ENCODE results near the gene FXN. TPM values are rescaled to one million over a fixed set of nuclear protein-coding genes. Genes with fewer than 3 reads are reported as not detected.
"Not testable (repeated sequence)": the region's sequence is repeated elsewhere in the genome, so short reads cannot be mapped to it uniquely, and the experiment has no call there.

Gene FXN
- total RNA-seq (1 to 10 TPM; 5.0 to 8.0 TPM), polyA plus RNA-seq (ENCODE audit: insufficient read length in 2 of 2) (10 to 100 TPM; 17.6 to 18.1 TPM)
- long read RNA-seq, donor 1, full-length matches to known transcripts = 12 of 12 reads
- long read RNA-seq, donor 1, partial matches to known transcripts = 0 of 12 reads
- long read RNA-seq, donor 1, other reads (novel, unspliced or antisense) = 0 of 12 reads
- long read RNA-seq, donor 2, full-length matches to known transcripts = 4 of 4 reads
- long read RNA-seq, donor 2, partial matches to known transcripts = 0 of 4 reads
- long read RNA-seq, donor 2, other reads (novel, unspliced or antisense) = 0 of 4 reads
- long read RNA-seq, donor 3, full-length matches to known transcripts = 5 of 5 reads
- long read RNA-seq, donor 3, partial matches to known transcripts = 0 of 5 reads
- long read RNA-seq, donor 3, other reads (novel, unspliced or antisense) = 0 of 5 reads
- long read RNA-seq, donor 4, full-length matches to known transcripts = 10 of 10 reads
- long read RNA-seq, donor 4, partial matches to known transcripts = 0 of 10 reads
- long read RNA-seq, donor 4, other reads (novel, unspliced or antisense) = 0 of 10 reads

- no peaks in the 10 kb centered on the region for H3K36me3 ChIP-seq (ENCODE audit: control insufficient read depth, insufficient read depth, low read length)
- peaks cover 17% of the 10 kb centered on the region for H3K4me1 ChIP-seq (ENCODE audit: control insufficient read depth, insufficient read depth, low read length)
- peak within 1 kb of the TSS; percentile 57 for H3K27ac ChIP-seq (ENCODE audit: low read depth, low read length)
- peak within 1 kb of the TSS; percentile 58 for H3K4me3 ChIP-seq (ENCODE audit: low read depth, low read length)
- WGBS (ENCODE audit: insufficient coverage) = under 1% methylated on average over 67 of the region's 75 CpGs
- H3K9me3 ChIP-seq (ENCODE audit: control insufficient read depth, insufficient read depth, low read length) = no peaks in the 10 kb centered on the region
- H3K27me3 ChIP-seq (ENCODE audit: control insufficient read depth, insufficient read depth, low read length) = no peaks in the 10 kb centered on the region
- DNase-seq (ENCODE audit: low read depth in 4 of 6, low spot score in 6 of 6) = peak; percentile 57 to 91 (median 66)
These were observed at the start of gene FXN for GRCh38 chr9:69035438-69036308. Gene FXN (plus strand): TSS chr9:69035752. CDS start chr9:69035783, 31 bp downstream.

GRCh38 chr9:68986949-68987348 lies 48.6 kb upstream of the FXN start:
- H3K27me3 ChIP-seq (ENCODE audit: control insufficient read depth, insufficient read depth, low read length); DNase-seq (ENCODE audit: low read depth in 4 of 6, low spot score in 6 of 6); H3K9me3 ChIP-seq (ENCODE audit: control insufficient read depth, insufficient read depth, low read length); H3K36me3 ChIP-seq (ENCODE audit: control insufficient read depth, insufficient read depth, low read length); H3K27ac ChIP-seq (ENCODE audit: low read depth, low read length); H3K4me1 ChIP-seq (ENCODE audit: control insufficient read depth, insufficient read depth, low read length); H3K4me3 ChIP-seq (ENCODE audit: low read depth, low read length): not testable (repeated sequence)
- WGBS (ENCODE audit: insufficient coverage) = 94% methylated on average over 6 of the region's 7 CpGs

- Histone ChIP-seq H3K4me3 (ENCODE audit: low read depth, low read length) (no peak overlapping the region), H3K9me3 (ENCODE audit: control insufficient read depth, insufficient read depth, low read length) (no peaks in the 10 kb centered on the region), H3K36me3 (ENCODE audit: control insufficient read depth, insufficient read depth, low read length) (no peaks in the 10 kb centered on the region), H3K27ac (ENCODE audit: low read depth, low read length) (no peak overlapping the region), H3K27me3 (ENCODE audit: control insufficient read depth, insufficient read depth, low read length) (no peaks in the 10 kb centered on the region), H3K4me1 (ENCODE audit: control insufficient read depth, insufficient read depth, low read length) (no peaks in the 10 kb centered on the region)
- WGBS (ENCODE audit: insufficient coverage) = 71% methylated on average over 6 of the region's 9 CpGs
- no peak for DNase-seq (ENCODE audit: low read depth in 4 of 6, low spot score in 6 of 6)
These were observed 44.1 kb upstream of the FXN start for GRCh38 chr9:68991457-68991856.

- WGBS (ENCODE audit: insufficient coverage) = no CpG with 5 or more reads among the region's 3 CpGs
- Histone ChIP-seq H3K36me3 (ENCODE audit: control insufficient read depth, insufficient read depth, low read length) (no peaks in the 10 kb centered on the region), H3K27me3 (ENCODE audit: control insufficient read depth, insufficient read depth, low read length) (no peaks in the 10 kb centered on the region), H3K27ac (ENCODE audit: low read depth, low read length) (no peak overlapping the region), H3K4me3 (ENCODE audit: low read depth, low read length) (no peak overlapping the region), H3K9me3 (ENCODE audit: control insufficient read depth, insufficient read depth, low read length) (no peaks in the 10 kb centered on the region), H3K4me1 (ENCODE audit: control insufficient read depth, insufficient read depth, low read length) (peaks cover 4% of the 10 kb centered on the region)
- DNase-seq (ENCODE audit: low read depth in 4 of 6, low spot score in 6 of 6) = no peak
These were observed 39.8 kb upstream of the FXN start for GRCh38 chr9:68995776-68996175.

GRCh38 chr9:68996462-68996861 lies 39.1 kb upstream of the FXN start:
- DNase-seq (ENCODE audit: low read depth in 4 of 6, low spot score in 6 of 6) = no peak
- H3K4me3 ChIP-seq (ENCODE audit: low read depth, low read length) = no peak overlapping the region
- H3K27me3 ChIP-seq (ENCODE audit: control insufficient read depth, insufficient read depth, low read length) = no peaks in the 10 kb centered on the region
- H3K27ac ChIP-seq (ENCODE audit: low read depth, low read length) = no peak overlapping the region
- peaks cover 4% of the 10 kb centered on the region for H3K4me1 ChIP-seq (ENCODE audit: control insufficient read depth, insufficient read depth, low read length)
- WGBS (ENCODE audit: insufficient coverage) = no CpG with 5 or more reads among the region's 5 CpGs
- H3K9me3 ChIP-seq (ENCODE audit: control insufficient read depth, insufficient read depth, low read length) = no peaks in the 10 kb centered on the region
- no peaks in the 10 kb centered on the region for H3K36me3 ChIP-seq (ENCODE audit: control insufficient read depth, insufficient read depth, low read length)

- Histone ChIP-seq H3K4me3 (ENCODE audit: low read depth, low read length) (no peak overlapping the region), H3K9me3 (ENCODE audit: control insufficient read depth, insufficient read depth, low read length) (no peaks in the 10 kb centered on the region), H3K27me3 (ENCODE audit: control insufficient read depth, insufficient read depth, low read length) (no peaks in the 10 kb centered on the region), H3K27ac (ENCODE audit: low read depth, low read length) (no peak overlapping the region), H3K4me1 (ENCODE audit: control insufficient read depth, insufficient read depth, low read length) (peaks cover 4% of the 10 kb centered on the region), H3K36me3 (ENCODE audit: control insufficient read depth, insufficient read depth, low read length) (no peaks in the 10 kb centered on the region)
- no peak for DNase-seq (ENCODE audit: low read depth in 4 of 6, low spot score in 6 of 6)
- WGBS (ENCODE audit: insufficient coverage) = 76% methylated on average over 2 of the region's 3 CpGs
These were observed 37.9 kb upstream of the FXN start for GRCh38 chr9:68997666-68998065.

GRCh38 chr9:68998385-68998784 lies 37.2 kb upstream of the FXN start:
- Histone ChIP-seq H3K4me3 (ENCODE audit: low read depth, low read length) (no peak overlapping the region), H3K9me3 (ENCODE audit: control insufficient read depth, insufficient read depth, low read length) (no peaks in the 10 kb centered on the region), H3K36me3 (ENCODE audit: control insufficient read depth, insufficient read depth, low read length) (no peaks in the 10 kb centered on the region), H3K4me1 (ENCODE audit: control insufficient read depth, insufficient read depth, low read length) (peaks cover 4% of the 10 kb centered on the region), H3K27me3 (ENCODE audit: control insufficient read depth, insufficient read depth, low read length) (no peaks in the 10 kb centered on the region), H3K27ac (ENCODE audit: low read depth, low read length) (no peak overlapping the region)
- peak in 1 of 6 donors; percentile 34 for DNase-seq (ENCODE audit: low read depth in 4 of 6, low spot score in 6 of 6)
- WGBS (ENCODE audit: insufficient coverage) = 67% methylated on average over 4 of the region's 4 CpGs

GRCh38 chr9:68998812-68999211 lies 36.7 kb upstream of the FXN start:
- Histone ChIP-seq H3K36me3 (ENCODE audit: control insufficient read depth, insufficient read depth, low read length) (no peaks in the 10 kb centered on the region), H3K27me3 (ENCODE audit: control insufficient read depth, insufficient read depth, low read length) (no peaks in the 10 kb centered on the region), H3K9me3 (ENCODE audit: control insufficient read depth, insufficient read depth, low read length) (no peaks in the 10 kb centered on the region), H3K4me1 (ENCODE audit: control insufficient read depth, insufficient read depth, low read length) (peaks cover 4% of the 10 kb centered on the region), H3K27ac (ENCODE audit: low read depth, low read length) (no peak overlapping the region), H3K4me3 (ENCODE audit: low read depth, low read length) (no peak overlapping the region)
- 68% methylated on average over 5 of the region's 5 CpGs for WGBS (ENCODE audit: insufficient coverage)
- no peak for DNase-seq (ENCODE audit: low read depth in 4 of 6, low spot score in 6 of 6)

- peak in 5 of 6 donors; percentile 59 to 94 (median 61) for DNase-seq (ENCODE audit: low read depth in 4 of 6, low spot score in 6 of 6)
- Histone ChIP-seq H3K4me1 (ENCODE audit: control insufficient read depth, insufficient read depth, low read length) (peaks cover 4% of the 10 kb centered on the region), H3K9me3 (ENCODE audit: control insufficient read depth, insufficient read depth, low read length) (no peaks in the 10 kb centered on the region), H3K4me3 (ENCODE audit: low read depth, low read length) (no peak overlapping the region), H3K27ac (ENCODE audit: low read depth, low read length) (no peak overlapping the region), H3K27me3 (ENCODE audit: control insufficient read depth, insufficient read depth, low read length) (no peaks in the 10 kb centered on the region), H3K36me3 (ENCODE audit: control insufficient read depth, insufficient read depth, low read length) (no peaks in the 10 kb centered on the region)
- WGBS (ENCODE audit: insufficient coverage) = 40% methylated on average over 4 of the region's 10 CpGs
These were observed 36.0 kb upstream of the FXN start for GRCh38 chr9:68999393-69000105.
